GM21723 (cell line): ENCODE measurements around the gene HPSE2.
"Not testable (repeated sequence)": the region's sequence is repeated elsewhere in the genome, so short reads cannot be mapped to it uniquely, and the experiment has no call there.

Experiments
- ATAC-seq: cut with Tn5 transposase; IDR thresholded peaks from one replicate; pipeline ENCODE4 v1.9.1; 2021; ENCODE audit warnings: mild to moderate bottlenecking, moderate library complexity; ENCODE audit not compliant: unreplicated experiment

HPSE2 gene

GRCh38 chr10:99008054-99008453 lies 227.6 kb downstream of the HPSE2 start:
- ATAC-seq = no peak

GRCh38 chr10:99007457-99007856 lies 228.2 kb downstream of the HPSE2 start:
- no peak for ATAC-seq

- no peak for ATAC-seq
These were observed 230.4 kb downstream of the HPSE2 start for GRCh38 chr10:99005254-99005653.

- no peak for ATAC-seq
These were observed 230.9 kb downstream of the HPSE2 start for GRCh38 chr10:99004738-99005137.

GRCh38 chr10:99002392-99002791 lies 233.3 kb downstream of the HPSE2 start:
- no peak for ATAC-seq

- ATAC-seq = no peak
These were observed 238.1 kb downstream of the HPSE2 start for GRCh38 chr10:98997596-98997995.

- no peak for ATAC-seq
These were observed 241.6 kb downstream of the HPSE2 start for GRCh38 chr10:98994030-98994429.

GRCh38 chr10:98983751-98984150 lies 251.9 kb downstream of the HPSE2 start:
- not testable (repeated sequence) for ATAC-seq

- ATAC-seq = no peak
These were observed 255.3 kb downstream of the HPSE2 start for GRCh38 chr10:98980353-98980752.

- ATAC-seq = no peak
These were observed 264.2 kb downstream of the HPSE2 start for GRCh38 chr10:98971464-98971863.

GRCh38 chr10:98967601-98968000 lies 268.1 kb downstream of the HPSE2 start:
- no peak for ATAC-seq

GRCh38 chr10:98963608-98964007 lies 272.0 kb downstream of the HPSE2 start:
- ATAC-seq = no peak

- no peak for ATAC-seq
These were observed 276.3 kb downstream of the HPSE2 start for GRCh38 chr10:98959379-98959778.

- ATAC-seq = no peak
These were observed 277.9 kb downstream of the HPSE2 start for GRCh38 chr10:98957801-98958200.

GRCh38 chr10:98956576-98957260 lies 278.9 kb downstream of the HPSE2 start:
- ATAC-seq = no peak

GRCh38 chr10:98953251-98953650 lies 282.4 kb downstream of the HPSE2 start:
- ATAC-seq = no peak

GRCh38 chr10:98951269-98952000 lies 284.2 kb downstream of the HPSE2 start:
- ATAC-seq = no peak

- no peak for ATAC-seq
These were observed 285.5 kb downstream of the HPSE2 start for GRCh38 chr10:98950106-98950505.

GRCh38 chr10:98949306-98949705 lies 286.3 kb downstream of the HPSE2 start:
- ATAC-seq = no peak

- ATAC-seq = no peak
These were observed 292.0 kb downstream of the HPSE2 start for GRCh38 chr10:98943681-98944080.

- no peak for ATAC-seq
These were observed 305.9 kb downstream of the HPSE2 start for GRCh38 chr10:98929709-98930108.

GRCh38 chr10:98925651-98926050 lies 310.0 kb downstream of the HPSE2 start:
- ATAC-seq = no peak
